ENCODE measurements around the gene SKP2.

DNA sequence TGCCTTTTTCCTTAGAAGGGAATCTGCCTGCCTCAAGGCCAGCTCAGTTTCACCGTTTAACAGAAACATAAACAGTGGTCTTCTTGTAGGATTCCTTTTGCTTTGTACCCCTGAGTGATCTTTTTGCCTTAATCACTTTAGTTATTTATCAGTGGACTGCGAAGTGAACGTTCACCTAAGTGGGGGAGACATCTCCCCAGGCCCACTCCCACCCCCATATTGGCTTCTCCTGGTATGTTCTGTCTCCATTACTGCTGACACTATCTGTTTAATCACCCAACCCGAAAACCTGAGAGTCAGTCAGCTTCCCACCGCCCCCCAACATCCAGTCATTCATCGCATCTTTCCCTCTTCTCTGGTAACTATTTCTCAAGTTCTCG, 1.4 kb downstream of the SKP2 start:
- TF ChIP-seq POLR2A (IDR thresholded peaks at IDR 0.05), result no peak
- TF ChIP-seq, protein P1, sequence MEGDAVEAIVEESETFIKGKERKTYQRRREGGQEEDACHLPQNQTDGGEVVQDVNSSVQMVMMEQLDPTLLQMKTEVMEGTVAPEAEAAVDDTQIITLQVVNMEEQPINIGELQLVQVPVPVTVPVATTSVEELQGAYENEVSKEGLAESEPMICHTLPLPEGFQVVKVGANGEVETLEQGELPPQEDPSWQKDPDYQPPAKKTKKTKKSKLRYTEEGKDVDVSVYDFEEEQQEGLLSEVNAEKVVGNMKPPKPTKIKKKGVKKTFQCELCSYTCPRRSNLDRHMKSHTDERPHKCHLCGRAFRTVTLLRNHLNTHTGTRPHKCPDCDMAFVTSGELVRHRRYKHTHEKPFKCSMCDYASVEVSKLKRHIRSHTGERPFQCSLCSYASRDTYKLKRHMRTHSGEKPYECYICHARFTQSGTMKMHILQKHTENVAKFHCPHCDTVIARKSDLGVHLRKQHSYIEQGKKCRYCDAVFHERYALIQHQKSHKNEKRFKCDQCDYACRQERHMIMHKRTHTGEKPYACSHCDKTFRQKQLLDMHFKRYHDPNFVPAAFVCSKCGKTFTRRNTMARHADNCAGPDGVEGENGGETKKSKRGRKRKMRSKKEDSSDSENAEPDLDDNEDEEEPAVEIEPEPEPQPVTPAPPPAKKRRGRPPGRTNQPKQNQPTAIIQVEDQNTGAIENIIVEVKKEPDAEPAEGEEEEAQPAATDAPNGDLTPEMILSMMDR (IDR thresholded peaks at IDR 0.05), result no peak
- no peak for TF ChIP-seq EP300 (IDR thresholded peaks at IDR 0.05)
